H1 (cell line): ENCODE results near the gene CACNA2D3. TPM values are rescaled to one million over a fixed set of nuclear protein-coding genes. Genes with fewer than 3 reads are reported as not detected.

ENCODE experiments used
- CTCF ChIA-PET: fragments of 300-600 bp; sonication (Branson Sonifier 250); formaldehyde crosslinking; loops from one replicate; lab custom pipeline; 2021; ENCODE audit not compliant: partially characterized antibody; lab: Charles Lee
- POLR2A ChIA-PET: fragments of 300-600 bp; sonication (Branson Sonifier 250); formaldehyde crosslinking; loops from one replicate; lab custom pipeline; 2021; ENCODE audit warnings: inconsistent platforms; ENCODE audit not compliant: partially characterized antibody; lab: Charles Lee
- DNase-seq, 2 experiments: peaks; one replicate each; pipeline versions ENCODE4 v3.0.0 to v3.0.0-alpha.2; 2010 to 2022; ENCODE audit warnings: low spot score in 2 of 2, low read depth in 1 of 2, mixed read lengths in 1 of 2
- FAIRE-seq: peaks from 2 replicates; lab custom pipeline; 2011; peaks lifted over from hg19 to GRCh38; lab: Jason Lieb, UNC
- H2AFZ ChIP-seq: 2 replicates; pipeline ENCODE4 v1.8.1; 2012; ENCODE audit warnings: low read length, inconsistent platforms
- H2AK5ac ChIP-seq: 2 replicates; pipeline ENCODE4 v1.6.1; 2013; ENCODE audit warnings: low read depth, low read length
- H2BK120ac ChIP-seq: replicated peaks from 2 replicates; pipeline ENCODE3; 2013; ENCODE audit warnings: low read depth, low read length, inconsistent platforms
- H2BK12ac ChIP-seq: 2 replicates; pipeline ENCODE4 v1.6.1; 2013; ENCODE audit warnings: low read depth, low read length
- H2BK15ac ChIP-seq: 2 replicates; pipeline ENCODE4 v1.6.1; 2013; ENCODE audit warnings: low read length
- H2BK20ac ChIP-seq: 2 replicates; pipeline ENCODE4 v1.6.1; 2013; ENCODE audit warnings: low read length
- H2BK5ac ChIP-seq: 2 replicates; pipeline ENCODE4 v1.6.1; 2013; ENCODE audit warnings: low read depth, low read length
- H3K14ac ChIP-seq: 2 replicates; pipeline ENCODE4 v1.6.1; 2013; ENCODE audit warnings: inconsistent platforms; ENCODE audit not compliant: insufficient read length
- H3K18ac ChIP-seq: 2 replicates; pipeline ENCODE4 v1.6.1; 2013; ENCODE audit warnings: low read length; ENCODE audit errors: extremely low read depth
- H3K23ac ChIP-seq: 2 replicates; pipeline ENCODE4 v1.6.1; 2013; ENCODE audit warnings: inconsistent platforms; ENCODE audit not compliant: insufficient read length
- H3K23me2 ChIP-seq: 2 replicates; pipeline ENCODE4 v1.6.1; 2013; ENCODE audit warnings: low read depth, low read length
- H3K27ac ChIP-seq: 2 replicates; pipeline ENCODE4 v1.6.1; 2011; ENCODE audit warnings: low read depth, low read length, inconsistent platforms
- H3K27me3 ChIP-seq, 4 experiments: replicated peaks in 1 of 4; 1 replicate in 1 of 4; 2 replicates in 3 of 4; pipeline versions ENCODE4 v1.6.1 to v1.8.1; 2011 to 2013; ENCODE audit warnings: low read length in 3 of 4, mild to moderate bottlenecking in 3 of 4, inconsistent platforms in 2 of 4, mixed read lengths in 2 of 4, moderate library complexity in 1 of 4; ENCODE audit not compliant: control insufficient read depth in 3 of 4, insufficient read depth in 3 of 4; ENCODE audit errors: extremely low read depth in 1 of 4
- H3K36me3 ChIP-seq, 4 experiments: 2 replicates each; pipeline versions ENCODE4 v1.6.1 to v1.8.1; 2011 to 2013; ENCODE audit warnings: mild to moderate bottlenecking in 4 of 4, low read length in 3 of 4, moderate library complexity in 2 of 4, control low read depth in 1 of 4, inconsistent platforms in 1 of 4; ENCODE audit not compliant: insufficient read depth in 4 of 4, control insufficient read depth in 2 of 4
- H3K4ac ChIP-seq: replicated peaks from 2 replicates; pipeline ENCODE3; 2013; ENCODE audit warnings: low read length, low read depth, mixed read lengths, inconsistent platforms; ENCODE audit not compliant: insufficient read length
- H3K4me1 ChIP-seq, 4 experiments: replicated peaks in 1 of 4; 1 replicate in 1 of 4; 2 replicates in 3 of 4; pipeline versions ENCODE4 v1.6.1 to v1.8.1; 2011 to 2013; ENCODE audit warnings: low read length in 3 of 4, inconsistent platforms in 2 of 4, mixed read lengths in 1 of 4; ENCODE audit not compliant: insufficient read depth in 4 of 4, control insufficient read depth in 3 of 4
- H3K4me2 ChIP-seq, 2 experiments: 2 replicates each; pipeline versions ENCODE4 v1.6.1 to v1.8.1; 2011 to 2013; ENCODE audit warnings: low read depth in 2 of 2, low read length in 2 of 2, control low read depth in 1 of 2, inconsistent platforms in 1 of 2, mild to moderate bottlenecking in 1 of 2; ENCODE audit not compliant: insufficient read depth in 1 of 2
- H3K4me3 ChIP-seq, 4 experiments: fragments of 200-600, 300-600 bp in 1 of 4; sonication (generic), shearing (Covaris generic), sonication (Bioruptor Twin) in 1 of 4; 2 replicates each; pipeline versions ENCODE4 v1.5.1 to v1.8.1; 2011 to 2016; ENCODE audit warnings: low read length in 4 of 4, low read depth in 3 of 4, control low read depth in 2 of 4, inconsistent platforms in 2 of 4, mild to moderate bottlenecking in 2 of 4, mixed read lengths in 1 of 4, moderate library complexity in 1 of 4; ENCODE audit not compliant: insufficient read depth in 2 of 4; ENCODE audit errors: extremely low read depth in 1 of 4
- H3K56ac ChIP-seq: replicated peaks from 2 replicates; pipeline ENCODE3; 2013; ENCODE audit warnings: low read depth, mild to moderate bottlenecking, mixed read lengths, low read length, inconsistent platforms; ENCODE audit not compliant: insufficient read length
- H3K79me1 ChIP-seq: 2 replicates; pipeline ENCODE4 v1.6.1; 2013; ENCODE audit warnings: low read depth, low read length, control low read depth
- H3K79me2 ChIP-seq, 2 experiments: 2 replicates each; pipeline versions ENCODE4 v1.6.1 to v1.8.1; 2012 to 2013; ENCODE audit warnings: low read length in 2 of 2, mild to moderate bottlenecking in 2 of 2, inconsistent platforms in 1 of 2; ENCODE audit not compliant: insufficient read depth in 2 of 2, control insufficient read depth in 1 of 2
- H3K9ac ChIP-seq, 4 experiments: replicated peaks in 1 of 4; 1 replicate in 1 of 4; 2 replicates in 3 of 4; pipeline versions ENCODE4 v1.6.1 to v1.8.1; 2011 to 2013; ENCODE audit warnings: low read depth in 3 of 4, low read length in 3 of 4, control low read depth in 2 of 4, mild to moderate bottlenecking in 2 of 4, moderate library complexity in 2 of 4, inconsistent platforms in 1 of 4; ENCODE audit errors: extremely low read depth in 1 of 4
- H3K9me3 ChIP-seq, 2 experiments: 2 replicates each; pipeline versions ENCODE4 v1.6.1 to v1.8.1; 2012 to 2013; ENCODE audit warnings: mild to moderate bottlenecking in 2 of 2, moderate library complexity in 2 of 2, control low read depth in 1 of 2, inconsistent platforms in 1 of 2, low read depth in 1 of 2, low read length in 1 of 2, mixed read lengths in 1 of 2; ENCODE audit not compliant: insufficient read depth in 2 of 2
- H4K20me1 ChIP-seq, 2 experiments: replicated peaks in 1 of 2; 2 replicates each; pipeline versions ENCODE3 to v1.8.1; 2011 to 2013; ENCODE audit warnings: inconsistent platforms in 2 of 2, low read length in 2 of 2, mild to moderate bottlenecking in 1 of 2; ENCODE audit not compliant: insufficient read depth in 2 of 2, control insufficient read depth in 1 of 2
- H4K5ac ChIP-seq: 2 replicates; pipeline ENCODE4 v1.6.1; 2013; ENCODE audit warnings: low read length, low read depth, mixed read lengths, inconsistent platforms; ENCODE audit not compliant: insufficient read length
- H4K8ac ChIP-seq: 2 replicates; pipeline ENCODE4 v1.8.0; 2013; ENCODE audit warnings: mild to moderate bottlenecking, moderate library complexity, low read length, inconsistent platforms; ENCODE audit not compliant: insufficient read depth; ENCODE audit errors: extremely low read depth
- H4K91ac ChIP-seq: replicated peaks from 2 replicates; pipeline ENCODE3; 2013; ENCODE audit warnings: low read length, mixed read lengths, inconsistent platforms; ENCODE audit not compliant: insufficient read length
- CBX8 ChIP-seq: fragments of 300-800, 300-1000 bp; sonication (generic); IDR thresholded peaks from 2 replicates; pipeline ENCODE4 v1.7.1; 2016; ENCODE audit warnings: low read depth, low read length, borderline replicate concordance
- EZH2 ChIP-seq: fragments of 200-600 bp; sonication (generic); IDR thresholded peaks from 2 replicates; pipeline ENCODE4 v1.7.1; 2012; ENCODE audit warnings: low read depth, mild to moderate bottlenecking, moderate library complexity, low read length, inconsistent platforms; ENCODE audit not compliant: severe bottlenecking
- MAFK ChIP-seq: IDR thresholded peaks from 2 replicates; pipeline ENCODE4 v1.6.1; 2012; ENCODE audit warnings: low read depth, mild to moderate bottlenecking, improper control_type of control experiment, low read length
- NRF1 ChIP-seq: IDR thresholded peaks from 2 replicates; pipeline ENCODE4 v1.6.1; 2011; ENCODE audit warnings: mild to moderate bottlenecking, low read depth, low read length, improper control_type of control experiment
- POLR2A ChIP-seq, 2 experiments: IDR thresholded peaks; 1 replicate in 1 of 2; 2 replicates in 1 of 2; pipeline ENCODE4 v1.6.1; 2011; ENCODE audit warnings: low read depth in 2 of 2, low read length in 2 of 2, mild to moderate bottlenecking in 2 of 2; ENCODE audit errors: control extremely low read depth in 1 of 2
- RBBP5 ChIP-seq: IDR thresholded peaks from 2 replicates; pipeline ENCODE4 v1.7.1; 2012; ENCODE audit warnings: low read depth, mild to moderate bottlenecking, inconsistent platforms, low read length, moderate library complexity, borderline replicate concordance
- YY1 ChIP-seq: IDR thresholded peaks from 2 replicates; pipeline ENCODE4 v1.6.1; 2011; ENCODE audit warnings: low read depth, mild to moderate bottlenecking, low read length
- whole genome bisulfite sequencing, 2 experiments: shearing (Covaris generic) in 1 of 2; methylation state at CpG; one replicate each; pipeline versions ENCODE4 v1.1.6 to v1.1.7; 2013 to 2015; ENCODE audit warnings: low lambda C conversion rate in 2 of 2, mixed read lengths in 2 of 2, inconsistent platforms in 1 of 2, low coverage in 1 of 2, missing lambda C conversion rate in 1 of 2; ENCODE audit not compliant: insufficient replicate concordance in 2 of 2, insufficient coverage in 1 of 2, insufficient read length in 1 of 2; ENCODE audit errors: extremely low coverage in 1 of 2, missing lambda C conversion rate in 1 of 2; 5-methylcytosine and 5-hydroxymethylcytosine counted together
- polyA plus RNA-seq, 7 experiments: library from polyadenylated mRNA; depleted of rRNA in 3 of 7; stranded (reverse) in 5 of 7; unstranded in 2 of 7; fragments of >200 nt in 5 of 7; fragments of 200-250 nt in 2 of 7; gene quantifications; 1 replicate in 5 of 7; 2 replicates in 1 of 7; 4 replicates in 1 of 7; pipeline versions ENCODE4 v1.2.1 to v1.2.3, GENCODE V29; 2011 to 2013; ENCODE audit warnings: missing spikeins in 2 of 7, mixed read lengths in 2 of 7
- total RNA-seq: library from RNA; stranded (reverse); fragmentation: NEBNext Ultra II Directional; extraction: Animal tissue kit (Norgen Biotek cat#: 25700); gene quantifications from 2 replicates; pipeline ENCODE4 v1.2.1, GENCODE V29; 2021
- TF ChIP-seq, protein P1 (sequence below): IDR thresholded peaks from 2 replicates; pipeline ENCODE4 v1.6.1; 2012; ENCODE audit warnings: inconsistent platforms

Gene CACNA2D3
- total and polyA plus RNA-seq, 2 of the 8 experiments (the other 6 are each of a cell fraction or from before 2014, with no cell fraction given): 1.5 to 1.8 TPM

DNA sequence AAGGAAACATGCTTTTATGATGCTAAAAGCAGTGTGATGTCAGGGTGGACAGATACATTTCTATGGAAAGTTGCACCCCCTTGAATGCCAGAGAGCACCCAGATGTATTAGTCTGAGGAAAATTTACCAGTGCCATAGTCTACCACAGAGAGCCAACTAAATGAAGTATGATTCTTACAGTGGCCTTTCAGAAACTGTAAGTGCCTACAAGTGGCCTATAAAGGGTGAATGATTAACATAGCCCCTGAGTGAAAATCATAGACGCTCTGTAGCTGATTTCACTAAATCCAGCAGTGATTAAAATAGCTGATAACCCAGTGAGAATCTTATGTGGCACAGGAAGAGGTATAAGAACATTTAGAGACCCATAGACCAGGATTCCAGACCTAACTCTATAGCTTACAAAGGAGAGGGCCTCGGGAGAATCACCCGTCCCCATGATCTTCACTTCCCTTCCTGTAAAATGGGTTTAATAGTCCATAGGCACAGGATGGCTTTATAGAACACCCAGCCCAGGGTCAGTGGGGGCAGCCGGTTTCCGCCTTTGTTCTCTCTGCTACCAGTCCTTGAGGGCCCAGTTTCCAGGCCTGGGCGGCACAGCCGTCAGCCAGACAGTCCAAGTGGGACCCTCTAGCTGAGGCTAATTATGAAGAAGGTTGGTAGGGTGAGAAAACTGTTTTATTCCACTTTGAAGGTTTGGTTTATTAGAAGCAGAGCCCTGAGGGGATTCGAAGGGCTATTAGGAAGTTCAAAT is 35.5 kb upstream of the CACNA2D3 start:
- H3K14ac ChIP-seq: no peak overlapping the region
- peak overlapping the region; percentile 66 to 74; a peak in 3 of 4 replicates for H3K4me2 ChIP-seq

More for the DNA sequence above, 35.5 kb upstream of the CACNA2D3 start:
- no peak for FAIRE-seq
- H3K56ac ChIP-seq: no peak overlapping the region
- POLR2A ChIA-PET: interaction anchor here (0.6 kb wide), 1 partner anchor 8 kb away, joined by 3 read pairs; no protein-coding TSS in a partner anchor
- no peak overlapping the region for H4K8ac ChIP-seq
- no peak overlapping the region for H2BK5ac ChIP-seq
- WGBS, 2 experiments: 81% methylated on average over 8 of the region's 8 CpGs; no CpG with 5 or more reads in 1 of the 2 experiments
- no peak overlapping the region for H2BK12ac ChIP-seq
- H3K4me3 ChIP-seq: peak overlapping the region in 1 of 4 experiments; percentile 61; a peak in 2 of 8 replicates
- H4K91ac ChIP-seq: no peak overlapping the region
- H3K27me3 ChIP-seq: peaks cover 4 to 19% (median 14%) of the 10 kb centered on the region in 4 experiments
- H3K36me3 ChIP-seq: no peaks in the 10 kb centered on the region
- peaks cover 4% of the 10 kb centered on the region; the same call in 1 of the 2 replicates for H3K23me2 ChIP-seq
- H3K18ac ChIP-seq: no peak overlapping the region; the same call in 1 of the 2 replicates
- H3K9me3 ChIP-seq: no peaks in the 10 kb centered on the region
- H3K23ac ChIP-seq: no peak overlapping the region
- no peaks in the 10 kb centered on the region for H3K79me1 ChIP-seq
- H2BK20ac ChIP-seq: no peak overlapping the region
- H4K20me1 ChIP-seq: no peaks in the 10 kb centered on the region
- H2AK5ac ChIP-seq: no peak overlapping the region
- TF ChIP-seq CBX8: no peak
- TF ChIP-seq MAFK: no peak
- no peak for TF ChIP-seq EZH2
- no peak for TF ChIP-seq POLR2A (IDR thresholded peaks at IDR 0.05; ENCODE audit: control extremely low read depth in 1 of 2, low read depth in 2 of 2, low read length in 2 of 2)
- no peak for TF ChIP-seq RBBP5
- TF ChIP-seq YY1: no peak
- no peak for TF ChIP-seq NRF1
- TF ChIP-seq, protein P1, sequence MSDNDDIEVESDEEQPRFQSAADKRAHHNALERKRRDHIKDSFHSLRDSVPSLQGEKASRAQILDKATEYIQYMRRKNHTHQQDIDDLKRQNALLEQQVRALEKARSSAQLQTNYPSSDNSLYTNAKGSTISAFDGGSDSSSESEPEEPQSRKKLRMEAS: no peak
- TF ChIP-seq, all 59 proteins: peak for 0
- H3K79me2 ChIP-seq: no peaks in the 10 kb centered on the region
- H2BK15ac ChIP-seq: no peak overlapping the region
- no peak overlapping the region for H2BK120ac ChIP-seq
- DNase-seq: no peak
- no peak overlapping the region for H4K5ac ChIP-seq
- CTCF ChIA-PET: no interaction called here
- no peak overlapping the region for H3K4ac ChIP-seq
- H3K9ac ChIP-seq: no peak overlapping the region
- H3K4me1 ChIP-seq: peaks cover 0 to 5% (median 0%) of the 10 kb centered on the region in 4 experiments; a peak in 2 of 7 replicates
- no peak overlapping the region for H3K27ac ChIP-seq
- no peak overlapping the region for H2AFZ ChIP-seq
